NCI-H1092 treated with DMSO at 0.1 percent for 48 hours (cell line): ENCODE data around the gene MAPKAP1.

Experiments
- DNase-seq: peaks from one replicate; lab custom pipeline; 2025; lab: John Stamatoyannopoulos, UW

The MAPKAP1 gene

DNA sequence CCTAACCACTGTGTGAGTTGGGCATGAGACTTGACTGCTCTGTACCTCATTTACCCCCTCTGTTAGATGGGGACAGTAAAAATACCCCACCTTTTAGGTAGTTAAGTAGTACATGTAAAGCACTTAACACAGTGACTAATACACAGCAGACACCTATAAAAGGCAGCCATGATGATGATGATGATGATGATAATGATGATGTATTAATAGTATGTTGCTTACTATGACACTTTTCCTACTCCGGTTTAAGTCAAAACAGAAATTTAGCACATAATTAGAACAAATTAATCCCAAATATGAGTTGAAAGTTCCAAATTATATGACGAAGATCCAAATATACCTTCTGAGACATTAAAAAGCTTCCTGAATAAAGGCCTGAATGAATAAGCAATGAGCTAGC lies 223.3 kb downstream of the MAPKAP1 start:
- no peak for DNase-seq

DNA sequence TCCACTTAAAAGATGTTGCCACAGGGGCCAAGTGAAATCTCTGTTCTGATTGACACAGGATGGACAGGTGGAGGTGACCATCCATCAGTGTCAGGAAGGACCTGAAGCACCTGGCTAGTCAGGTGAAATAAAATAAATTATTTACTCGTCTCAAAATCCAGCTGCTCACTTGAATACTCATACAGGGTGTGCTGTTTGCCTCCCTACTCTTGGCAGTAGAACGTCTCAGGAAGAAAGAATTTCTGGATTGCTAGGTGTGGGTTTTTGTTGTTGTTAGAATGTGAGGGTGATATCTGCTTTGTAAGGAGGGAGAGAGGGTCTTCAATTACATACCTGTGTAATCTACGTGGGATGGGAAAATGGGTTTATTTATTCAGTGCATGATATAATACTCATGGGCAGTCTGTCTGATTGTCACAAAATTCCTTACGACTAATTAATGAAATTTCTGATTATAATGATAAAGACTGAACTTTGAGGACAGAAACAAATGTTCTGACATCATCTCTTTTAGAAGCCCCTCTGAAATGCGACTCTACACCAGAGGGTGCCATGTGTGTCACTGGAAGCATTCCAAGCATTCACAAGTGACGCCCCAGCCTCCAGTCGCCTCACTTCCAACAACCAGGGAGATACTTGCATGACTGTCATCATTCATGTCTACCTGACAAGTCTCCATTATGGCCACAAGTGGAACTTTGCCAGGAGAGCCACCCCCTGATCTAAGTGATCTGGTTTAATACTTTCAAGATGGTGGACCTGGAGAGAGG lies 227.0 kb downstream of the MAPKAP1 start:
- DNase-seq: no peak

DNA sequence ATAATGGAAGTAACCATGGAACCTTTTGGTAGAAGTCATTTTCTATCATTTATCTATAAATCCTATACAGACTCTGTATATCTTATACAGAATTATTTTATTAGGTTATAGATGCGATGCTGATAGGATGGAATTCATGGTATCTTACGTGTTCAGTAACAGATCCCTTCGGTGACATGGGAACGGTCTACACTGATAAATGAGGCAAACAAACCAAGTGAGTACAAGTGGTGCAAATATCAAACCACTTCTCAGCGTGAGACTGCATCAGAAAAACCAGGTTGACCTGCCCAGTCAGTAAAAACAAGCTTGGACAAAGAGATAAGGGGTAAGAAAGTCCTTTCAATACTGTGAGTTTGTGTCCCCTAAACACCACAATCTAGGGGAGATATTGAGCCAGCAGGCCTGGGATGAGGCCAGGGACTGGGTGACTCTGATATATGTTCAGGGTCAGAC lies 229.9 kb downstream of the MAPKAP1 start:
- no peak for DNase-seq

DNA sequence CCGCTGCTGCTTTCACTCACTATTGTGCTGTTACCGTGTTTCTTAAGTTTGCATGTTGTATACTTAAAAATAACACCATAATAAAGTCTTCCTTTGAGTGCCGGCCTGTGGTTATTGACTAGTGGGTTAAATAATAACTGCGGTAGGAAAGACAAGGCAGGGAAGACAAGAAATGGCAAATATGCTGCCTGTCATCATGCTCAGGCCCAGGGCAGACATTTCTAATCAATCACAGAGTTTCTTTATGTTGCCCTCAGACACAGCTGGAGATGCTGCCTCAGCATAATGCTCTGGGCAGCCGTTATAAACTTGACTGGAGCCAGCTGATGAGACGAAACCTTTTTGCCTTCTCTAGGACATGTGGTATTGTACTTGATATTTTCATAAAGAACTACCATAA lies 230.4 kb downstream of the MAPKAP1 start:
- no peak for DNase-seq

DNA sequence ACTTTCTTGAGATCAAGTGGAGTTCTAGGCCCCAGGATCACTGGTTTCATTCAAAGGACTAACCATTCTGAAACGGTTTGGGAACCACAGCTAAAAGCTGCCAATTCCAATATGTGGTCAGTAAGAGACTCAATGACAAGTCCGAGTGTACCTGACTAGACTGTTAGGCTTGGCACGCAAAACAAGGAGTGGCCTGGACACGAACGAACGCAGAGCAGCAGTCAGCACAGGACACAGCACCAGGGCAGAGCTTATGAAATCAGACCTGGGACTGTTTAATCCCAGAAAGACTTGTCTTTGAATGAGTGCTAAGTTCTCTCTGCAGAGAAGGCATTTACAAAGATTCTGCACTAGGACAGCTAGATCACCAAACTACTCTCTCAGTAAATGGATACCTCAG lies 231.6 kb downstream of the MAPKAP1 start:
- DNase-seq: no peak

DNA sequence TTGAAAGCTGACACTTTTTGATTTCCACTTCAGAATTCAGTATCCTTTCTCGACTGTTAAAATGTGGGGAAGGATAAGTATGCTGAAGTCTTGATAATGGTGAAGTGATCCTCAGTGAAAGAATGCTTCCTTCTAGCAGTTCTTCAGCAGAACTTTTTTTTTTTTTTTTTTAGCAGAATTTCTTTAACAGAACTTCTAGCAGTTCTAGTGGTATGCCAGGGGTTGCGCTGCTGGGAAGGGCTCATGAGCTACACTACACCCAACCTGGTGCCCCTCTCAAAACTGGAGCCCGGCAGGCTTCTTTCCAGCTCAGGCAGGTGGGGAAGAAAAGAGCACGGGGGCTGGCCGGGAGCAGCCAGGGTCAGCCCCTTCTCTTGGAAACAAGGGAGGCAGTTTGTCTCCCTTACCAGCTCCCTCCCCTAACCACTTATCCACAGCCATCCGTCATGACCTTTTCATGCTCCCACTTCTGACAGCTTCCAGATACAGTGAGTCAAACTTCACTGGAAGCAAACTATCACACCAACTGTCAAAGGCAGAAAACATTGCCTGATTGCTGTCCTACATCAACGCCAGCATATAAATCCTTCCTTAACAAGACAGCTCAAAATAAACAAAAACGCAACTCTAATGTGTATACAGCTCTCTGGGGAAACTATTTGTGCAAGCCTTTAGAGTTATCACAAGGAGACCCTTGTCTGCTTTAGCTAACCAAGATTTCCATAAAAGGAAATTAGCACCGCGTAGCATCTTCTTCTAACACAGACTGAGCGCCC lies 233.9 kb downstream of the MAPKAP1 start:
- peak; percentile 45 for DNase-seq

DNA sequence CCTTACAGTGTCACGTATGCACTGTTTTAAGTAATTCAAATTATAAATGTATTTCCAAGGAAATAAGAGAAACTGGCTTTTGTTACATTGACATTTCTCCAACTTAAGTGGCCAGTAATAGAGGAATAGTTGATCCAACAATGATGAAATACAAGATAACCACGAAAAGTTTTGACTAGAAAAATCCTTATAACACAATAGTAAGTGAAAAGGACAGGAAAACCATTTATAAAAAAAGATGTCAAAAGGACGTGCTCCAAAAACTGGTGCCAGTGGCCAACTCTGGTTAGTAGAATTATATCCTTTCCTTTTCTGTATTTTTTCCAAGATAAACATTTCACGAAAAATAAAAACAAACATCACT lies 234.5 kb downstream of the MAPKAP1 start:
- DNase-seq: no peak

DNA sequence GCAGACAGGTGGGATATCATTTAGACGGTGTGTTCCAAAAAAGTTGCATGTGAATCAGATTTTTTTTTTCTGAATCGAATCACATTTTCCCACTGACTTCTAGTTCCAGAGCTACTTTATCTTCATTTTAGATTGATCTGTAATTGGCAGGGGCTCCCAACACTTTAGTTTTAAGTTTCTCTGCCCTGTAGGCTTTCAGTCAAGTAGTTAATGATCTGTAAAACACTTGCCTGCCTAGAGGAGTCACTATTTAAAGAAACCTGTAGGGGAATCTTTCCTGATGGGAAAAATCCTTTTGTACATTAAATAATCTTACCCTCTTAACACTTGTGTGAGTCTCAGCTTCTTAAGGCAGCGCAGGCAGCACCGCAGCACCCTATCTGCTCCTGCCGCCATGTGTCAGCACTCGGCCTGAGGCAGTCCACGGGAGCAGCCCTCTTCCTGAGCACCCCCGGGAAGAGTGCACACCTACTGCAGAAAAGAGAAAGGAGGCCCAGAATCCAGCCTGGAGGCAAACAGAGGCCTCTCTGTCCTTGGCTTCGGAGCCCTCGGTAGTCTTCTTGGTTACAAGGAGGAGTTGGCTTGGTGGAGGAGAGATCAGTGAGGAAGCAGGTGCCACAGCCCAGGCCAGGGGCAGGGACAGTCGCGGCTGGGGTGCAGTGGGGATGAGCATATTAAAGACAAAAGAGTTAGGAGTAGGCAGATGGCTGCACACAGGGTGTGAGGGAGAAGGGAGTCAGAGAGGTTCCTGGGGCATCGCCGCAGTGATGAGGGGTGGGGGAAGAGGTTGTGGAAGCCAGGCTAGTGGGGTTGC lies 236.0 kb downstream of the MAPKAP1 start:
- DNase-seq: no peak

DNA sequence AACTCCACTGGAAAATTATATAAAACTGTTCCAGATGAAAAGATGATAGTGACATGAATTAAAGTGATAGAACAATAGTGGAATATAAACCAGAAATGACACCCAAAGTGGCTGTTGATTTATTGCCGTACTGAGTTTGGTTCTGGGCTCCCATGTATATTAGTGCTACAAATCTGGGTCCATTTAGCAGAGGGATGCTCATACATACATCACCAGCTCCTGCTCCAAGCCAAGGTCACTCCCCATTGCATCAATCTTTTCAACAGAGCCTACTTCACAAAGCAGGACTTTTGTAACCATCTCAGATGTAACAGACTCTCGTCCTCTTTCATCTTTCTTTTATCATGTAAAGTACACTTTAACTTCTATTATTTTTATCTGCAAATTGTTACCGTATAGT lies 236.8 kb downstream of the MAPKAP1 start:
- DNase-seq: no peak

DNA sequence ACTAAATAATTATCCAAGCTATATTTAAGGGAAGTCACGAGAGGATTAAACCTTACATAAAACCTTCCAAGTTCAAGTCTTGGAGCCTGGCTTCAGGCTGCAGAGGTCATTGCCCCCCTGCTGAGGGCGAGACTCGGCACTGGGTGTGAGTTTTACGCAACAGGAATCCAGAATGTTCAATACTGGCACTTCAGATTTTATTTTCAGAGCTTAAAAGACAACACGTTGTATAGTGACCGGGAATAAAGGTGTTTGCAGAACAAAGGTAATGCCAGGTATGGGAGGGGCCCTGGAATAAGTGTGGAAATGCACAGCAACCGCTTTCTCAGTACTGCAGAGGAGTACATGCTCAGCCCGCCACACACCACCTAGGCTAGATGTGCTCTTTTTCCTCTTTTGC lies 238.4 kb downstream of the MAPKAP1 start:
- no peak for DNase-seq

DNA sequence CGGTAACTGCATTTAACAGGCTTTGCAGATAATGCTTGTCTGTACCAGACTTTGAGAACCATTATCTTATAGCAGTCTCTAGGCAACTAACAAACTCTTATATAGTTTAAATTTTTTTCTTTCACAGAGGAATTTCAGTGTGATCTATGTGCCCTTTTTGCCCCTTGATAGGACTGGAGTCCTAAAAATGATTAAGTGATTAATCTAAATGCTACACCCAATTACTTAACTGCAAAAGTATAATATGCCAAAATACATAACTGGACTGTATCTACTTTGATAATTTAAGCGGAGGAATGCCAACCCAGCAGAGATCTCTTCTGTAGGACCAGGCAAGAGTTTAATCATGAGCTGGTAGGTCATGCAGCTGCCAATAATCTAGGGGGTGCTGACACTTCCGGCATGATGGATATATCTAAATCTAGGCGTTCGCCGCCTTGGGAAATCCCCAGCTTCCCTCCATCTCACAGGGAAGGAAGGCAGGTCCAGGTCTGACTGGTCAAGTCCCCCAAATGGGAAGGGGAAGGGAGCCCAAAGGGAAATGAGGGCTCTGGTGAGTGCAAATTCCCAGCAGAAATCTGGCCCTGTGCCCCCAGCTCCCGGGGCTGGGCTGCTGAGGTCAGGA lies 239.8 kb downstream of the MAPKAP1 start:
- no peak for DNase-seq

DNA sequence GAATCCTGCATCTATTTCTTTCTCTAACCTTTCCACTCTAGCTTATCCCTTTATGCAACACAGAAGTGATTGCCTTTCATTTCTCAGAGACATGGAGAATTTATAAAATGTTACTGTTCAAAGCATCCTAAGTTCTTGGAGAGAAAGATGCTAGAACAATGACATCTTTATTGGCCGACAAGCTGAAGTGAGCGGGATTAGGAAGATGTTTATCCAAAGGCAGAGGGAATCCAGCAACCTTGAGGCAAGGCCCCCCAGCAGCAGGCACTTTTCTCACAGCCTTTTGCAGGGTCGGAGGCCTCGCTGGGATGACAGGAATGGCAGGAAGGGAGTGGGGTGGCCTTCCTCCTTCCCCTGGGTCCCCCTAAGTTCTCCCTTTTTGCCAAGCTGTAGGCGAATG lies 240.6 kb downstream of the MAPKAP1 start:
- no peak for DNase-seq

DNA sequence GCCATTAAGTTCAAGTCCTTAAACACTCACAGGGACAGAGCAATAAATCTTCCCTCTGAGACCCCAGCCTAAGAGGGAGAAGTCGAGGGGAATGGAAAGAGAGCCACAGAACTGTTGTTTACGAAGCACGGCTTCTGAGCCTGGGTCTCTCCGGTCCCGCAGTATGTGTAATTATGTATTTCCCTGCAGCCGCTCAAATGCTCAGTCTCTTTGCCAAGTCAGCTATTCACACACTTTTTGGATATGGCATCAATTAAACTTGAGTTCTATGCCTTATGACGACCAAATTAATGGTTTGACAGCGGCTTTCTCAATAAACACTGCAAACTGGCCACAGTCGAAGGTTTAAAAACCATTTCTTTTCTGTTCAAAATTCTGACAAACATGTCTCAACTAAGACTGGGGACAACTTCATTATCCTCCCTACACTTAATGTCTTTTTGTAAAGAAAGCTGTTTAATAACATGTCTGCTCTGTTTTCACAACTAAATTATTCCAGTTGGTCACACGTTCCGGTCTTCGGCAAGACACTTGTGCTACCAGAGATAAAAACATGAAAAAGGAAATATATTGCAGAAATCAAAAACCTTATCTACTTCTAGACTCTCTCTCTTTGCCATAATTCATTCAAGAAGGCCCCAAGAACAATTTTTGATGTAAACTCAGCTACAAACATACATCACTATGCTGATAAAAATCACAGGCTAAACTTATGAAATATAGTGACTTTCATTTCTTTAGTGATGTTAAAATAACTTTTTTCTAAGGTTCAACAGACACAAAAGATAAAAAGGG lies 242.2 kb downstream of the MAPKAP1 start:
- no peak for DNase-seq

DNA sequence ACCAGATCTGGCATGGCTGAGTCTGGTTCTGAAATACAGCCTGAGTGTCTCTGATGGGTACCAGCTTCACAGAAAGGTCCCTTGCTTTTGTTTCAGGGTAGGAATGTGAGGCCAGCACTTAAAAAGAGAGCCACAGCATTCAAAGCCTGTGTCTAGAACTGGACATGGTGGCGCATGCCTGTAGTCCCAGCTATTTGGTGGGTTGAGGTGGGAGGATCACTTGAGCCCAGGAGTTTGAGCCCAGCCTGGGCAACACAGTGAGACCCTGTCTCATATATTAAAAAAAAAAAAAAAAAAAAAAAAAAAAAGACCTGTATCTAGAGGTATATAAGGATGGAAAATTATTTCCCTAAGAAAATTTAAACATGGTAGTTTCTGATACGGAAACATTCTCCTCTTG lies 243.1 kb downstream of the MAPKAP1 start:
- no peak for DNase-seq

DNA sequence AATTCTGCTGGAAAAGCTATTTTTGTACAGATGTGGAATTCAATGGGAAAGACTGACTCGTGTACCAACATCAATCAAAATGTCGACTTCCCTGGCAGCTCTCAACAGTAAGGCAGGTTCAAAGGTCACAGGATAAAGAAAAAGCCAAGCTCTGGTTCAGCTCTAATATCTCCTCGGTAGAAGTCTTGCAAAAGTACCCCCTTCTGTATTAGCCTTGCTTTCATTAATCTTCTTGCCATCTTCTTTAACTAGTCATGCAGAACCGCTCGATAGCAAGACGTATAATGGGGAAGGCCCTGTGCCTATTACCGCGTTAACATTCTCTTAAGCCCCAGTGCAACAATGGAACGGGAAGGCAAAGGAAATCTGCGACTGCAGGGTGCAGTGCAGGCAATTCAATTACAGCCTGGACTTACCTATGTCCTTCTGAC lies 244.1 kb downstream of the MAPKAP1 start:
- DNase-seq: no peak

DNA sequence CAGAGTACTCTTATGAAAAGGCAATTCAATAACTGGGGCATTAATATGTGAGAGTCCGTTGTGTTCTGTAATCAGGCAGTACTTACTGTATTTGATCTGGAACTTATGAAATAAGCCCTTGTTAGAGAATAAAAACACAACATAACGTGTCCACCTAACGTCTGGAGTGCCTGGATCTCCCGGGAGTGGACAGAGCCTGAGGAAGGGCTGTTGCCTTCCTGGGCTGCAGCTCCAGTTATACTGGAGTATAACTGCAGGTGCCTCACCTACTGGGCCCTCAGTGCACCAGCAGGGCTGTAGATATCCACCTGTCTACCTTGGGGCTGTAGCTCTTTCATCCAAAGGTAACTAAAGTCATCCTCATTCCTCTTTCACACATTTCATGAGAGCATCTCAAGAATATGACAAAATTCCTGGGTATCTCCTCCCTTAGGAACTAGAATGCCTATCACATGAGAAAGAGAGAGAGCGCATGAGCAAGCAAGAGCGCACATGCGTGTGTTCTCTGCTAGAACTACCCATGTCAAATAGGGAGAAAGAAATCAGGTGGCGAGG lies 245.3 kb downstream of the MAPKAP1 start:
- DNase-seq: no peak

DNA sequence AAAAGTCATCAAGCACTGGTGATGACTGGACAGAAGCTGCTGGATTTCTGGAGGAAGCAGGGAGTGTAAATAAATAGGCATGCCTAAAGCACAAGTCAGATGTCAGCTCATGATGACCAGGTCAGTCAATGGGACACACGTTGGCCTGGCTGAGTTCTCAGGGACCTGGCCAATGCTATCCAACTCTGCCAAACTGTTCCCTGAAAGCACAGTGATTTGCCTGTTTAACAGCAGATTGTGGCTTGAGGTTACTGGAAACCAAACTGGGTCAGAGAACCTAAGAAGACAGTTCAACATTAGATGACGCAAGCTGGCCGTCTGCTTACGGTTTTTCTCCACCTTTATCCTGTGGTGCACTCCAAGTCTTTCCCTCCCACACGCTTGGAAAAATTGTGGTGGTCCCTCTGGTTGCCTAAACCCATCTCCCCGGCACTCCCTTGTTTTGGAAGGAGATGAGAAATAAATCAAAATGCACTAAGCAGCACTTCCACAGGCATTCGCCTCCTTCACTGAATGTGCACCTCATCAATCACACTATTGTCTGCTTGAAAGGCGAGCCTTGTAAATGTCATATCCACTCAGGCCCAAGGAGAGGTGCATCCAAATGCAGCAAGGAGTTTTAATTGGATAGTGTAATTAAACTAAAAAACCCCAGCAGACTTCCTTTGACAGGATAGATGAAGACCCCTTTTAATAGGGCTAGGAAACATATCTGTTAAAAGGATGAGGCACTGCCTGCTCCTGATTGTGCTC lies 245.9 kb downstream of the MAPKAP1 start:
- DNase-seq: no peak

DNA sequence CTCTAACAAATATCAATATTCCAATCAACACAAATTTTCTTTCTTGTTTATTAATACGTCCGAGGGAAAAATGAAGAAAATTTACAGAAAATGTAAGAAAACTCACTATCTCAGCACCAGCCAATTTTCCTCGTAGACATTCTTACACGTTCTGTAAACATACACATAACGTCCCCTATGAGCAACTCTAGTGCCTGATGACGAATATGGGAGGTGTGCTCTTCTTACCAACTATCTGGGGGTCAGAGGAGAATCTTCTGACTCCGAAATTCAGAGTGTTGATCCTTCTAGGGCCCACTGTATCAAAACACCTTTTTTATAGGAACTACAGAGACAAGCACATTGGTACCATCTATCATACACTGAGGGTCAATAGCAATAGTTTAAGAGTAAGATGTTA lies 246.7 kb downstream of the MAPKAP1 start:
- DNase-seq: no peak

DNA sequence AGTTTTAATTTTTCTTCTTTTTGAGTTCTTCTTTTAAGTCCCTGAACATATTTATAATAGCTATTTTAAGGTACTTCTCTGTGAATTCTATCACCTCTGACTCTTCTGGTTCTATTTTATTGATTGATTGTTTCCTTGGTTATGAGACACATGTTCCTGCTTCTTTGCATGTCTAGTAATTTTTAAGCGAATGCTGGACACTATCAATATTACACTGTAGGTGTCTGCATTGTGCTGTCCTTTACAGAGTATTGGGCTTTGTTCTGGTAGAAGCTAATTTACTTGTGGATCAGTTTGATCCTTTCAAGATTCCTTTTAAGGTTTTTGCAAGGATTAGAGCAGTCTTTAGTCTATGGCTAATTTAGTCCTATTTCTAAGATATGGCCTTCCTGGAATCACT lies 249.7 kb downstream of the MAPKAP1 start:
- no peak for DNase-seq

DNA sequence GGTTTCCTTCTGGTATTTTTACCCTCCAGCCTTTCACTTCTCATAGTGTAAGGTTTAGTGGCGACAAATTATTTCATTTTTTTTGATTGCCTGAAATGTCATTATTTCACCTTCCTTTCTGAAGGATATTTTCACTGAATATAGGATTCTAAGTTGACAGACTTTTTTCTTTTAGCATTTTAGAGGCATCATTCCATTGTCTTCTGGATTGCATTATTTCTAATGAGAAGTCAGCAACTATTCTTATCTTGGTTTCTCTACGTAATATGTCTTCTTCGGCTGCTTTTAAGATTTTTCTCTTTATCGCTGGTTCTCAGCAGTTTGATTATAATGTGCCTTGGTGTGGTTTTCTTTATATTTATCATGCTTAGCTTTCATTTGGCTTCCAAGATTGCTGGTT lies 251.1 kb downstream of the MAPKAP1 start:
- DNase-seq: no peak
